Activated T-helper 17 cell treated with anti-CD3 and anti-CD28 coated beads, Interleukin-2, amount 50 U/mL, for 72 hours (primary cell): ENCODE data around the gene ROR2. TPM values are rescaled to one million over a fixed set of nuclear protein-coding genes. Genes with fewer than 3 reads are reported as not detected.
A peak's percentile ranks its signal among the peaks of the same experiment; 100 is the strongest.

Experiments used
- ATAC-seq: fragments of 150-1000 bp; cut with Tn5 transposase; replicated peaks from 2 replicates; pipeline ENCODE4 v1.10.0; 2021; ENCODE audit warnings: mild to moderate bottlenecking, moderate library complexity
- H3K27ac Mint-ChIP-seq: one replicate; pipeline ENCODE4 v1.8.0; 2022; ENCODE audit warnings: mixed read lengths
- H3K27me3 Mint-ChIP-seq: one replicate; pipeline ENCODE4 v1.8.0; 2022; ENCODE audit warnings: mixed read lengths
- H3K36me3 Mint-ChIP-seq: one replicate; pipeline ENCODE4 v1.8.0; 2022; ENCODE audit warnings: low read depth, mild to moderate bottlenecking, mixed read lengths
- H3K4me1 Mint-ChIP-seq: one replicate; pipeline ENCODE4 v1.8.0; 2022; ENCODE audit warnings: mixed read lengths
- H3K4me3 Mint-ChIP-seq: one replicate; pipeline ENCODE4 v1.8.0; 2022; ENCODE audit warnings: mild to moderate bottlenecking, mixed read lengths
- H3K9me3 Mint-ChIP-seq: one replicate; pipeline ENCODE4 v1.8.0; 2022; ENCODE audit warnings: mixed read lengths
- total RNA-seq, 2 donors: library from RNA; stranded (reverse); gene quantifications; one replicate each; pipeline ENCODE4 v1.2.3, GENCODE V29; 2022

Gene ROR2
- total RNA-seq, 2 donors from 2014 or later = 0.08 TPM; not detected in 1

DNA sequence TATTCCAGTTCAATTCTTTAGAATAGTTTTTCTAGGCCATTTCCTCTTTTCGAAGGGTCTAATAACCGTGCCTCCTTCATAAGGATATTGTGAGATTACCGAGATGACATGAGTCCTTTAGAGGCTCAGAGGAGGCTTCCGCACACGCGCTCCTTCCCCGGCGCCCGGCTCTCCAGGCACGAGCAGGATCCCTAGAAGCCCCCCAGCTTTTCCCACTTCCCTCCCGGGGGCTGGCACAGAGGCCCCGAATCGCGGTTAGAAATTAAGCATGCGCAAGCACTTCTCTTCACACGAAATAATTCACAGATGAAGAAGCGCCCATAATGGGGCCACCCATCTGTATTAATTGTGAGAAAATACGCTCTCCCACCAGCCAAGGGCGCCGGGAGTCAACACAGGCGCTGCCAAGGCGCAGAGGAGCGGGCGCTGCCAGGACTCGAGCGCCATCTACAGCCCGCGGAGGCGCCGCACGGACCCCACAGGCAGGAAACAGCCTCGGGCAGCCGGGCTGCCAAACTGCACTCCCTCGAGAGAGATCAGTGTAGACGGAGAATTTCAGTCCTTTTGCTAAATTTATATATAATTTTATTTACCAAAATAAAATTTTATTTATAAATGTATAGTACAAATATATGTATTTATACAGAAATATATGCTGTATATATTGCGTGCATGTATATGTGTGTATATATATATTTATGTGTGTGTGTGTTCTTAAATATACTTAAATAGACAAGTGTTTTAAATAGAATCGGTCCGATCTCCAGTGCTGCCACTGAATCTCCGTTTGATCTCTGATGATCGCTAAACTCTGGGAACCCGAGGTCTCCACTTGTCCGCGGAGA, 268.3 kb downstream of the ROR2 start:
- peak overlapping the region; percentile 22 for H3K4me3 Mint-ChIP-seq
- H3K4me1 Mint-ChIP-seq = no peaks in the 10 kb centered on the region
- H3K9me3 Mint-ChIP-seq = no peaks in the 10 kb centered on the region
- no peak overlapping the region for H3K27ac Mint-ChIP-seq
- ATAC-seq = peak; percentile 92
- no peaks in the 10 kb centered on the region for H3K36me3 Mint-ChIP-seq
- H3K27me3 Mint-ChIP-seq = peaks cover 21% of the 10 kb centered on the region

DNA sequence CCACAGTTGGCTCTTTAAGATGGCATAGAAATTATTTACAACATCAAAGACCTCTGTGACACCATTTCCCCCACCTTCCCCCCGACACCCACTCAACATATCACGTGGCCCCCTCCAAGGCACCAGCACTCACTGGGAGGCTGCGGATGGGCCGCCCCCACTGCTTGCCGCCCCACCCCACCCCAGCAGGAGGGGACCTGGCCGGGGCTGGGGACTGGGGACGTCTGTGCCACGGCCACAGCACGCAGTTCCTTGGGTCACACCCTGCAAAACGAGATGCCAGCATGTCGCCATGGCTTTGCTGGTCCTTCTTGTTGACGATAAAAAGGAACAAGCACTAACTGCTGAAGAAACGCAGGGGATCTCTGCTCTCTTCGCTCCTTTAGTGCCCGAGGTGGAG, 269.0 kb downstream of the ROR2 start:
- no peaks in the 10 kb centered on the region for H3K9me3 Mint-ChIP-seq
- no peaks in the 10 kb centered on the region for H3K4me1 Mint-ChIP-seq
- ATAC-seq = no peak
- peaks cover 21% of the 10 kb centered on the region for H3K27me3 Mint-ChIP-seq
- no peak overlapping the region for H3K27ac Mint-ChIP-seq
- H3K36me3 Mint-ChIP-seq = no peaks in the 10 kb centered on the region
- no peak overlapping the region for H3K4me3 Mint-ChIP-seq

DNA sequence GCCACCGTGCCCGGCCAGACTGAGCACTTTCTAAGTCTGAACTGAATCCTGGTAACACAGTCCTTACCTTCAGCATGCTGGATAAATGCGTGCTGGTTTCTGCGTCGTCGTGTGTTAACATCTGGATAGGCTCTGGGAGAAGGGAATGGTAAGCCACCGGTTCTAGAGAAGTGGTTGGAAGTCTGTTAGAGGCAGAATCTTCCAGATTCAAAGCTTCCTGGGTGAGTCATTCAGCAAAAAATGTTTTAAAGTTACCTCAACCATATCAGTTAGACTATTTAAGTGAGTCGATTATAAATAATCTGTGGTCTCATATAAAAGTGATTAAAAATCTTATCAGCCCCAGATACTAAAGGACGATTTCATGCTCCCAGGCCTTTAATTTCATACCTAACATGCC, 269.9 kb downstream of the ROR2 start:
- no peaks in the 10 kb centered on the region for H3K9me3 Mint-ChIP-seq
- peaks cover 21% of the 10 kb centered on the region for H3K27me3 Mint-ChIP-seq
- no peaks in the 10 kb centered on the region for H3K4me1 Mint-ChIP-seq
- H3K27ac Mint-ChIP-seq = no peak overlapping the region
- no peaks in the 10 kb centered on the region for H3K36me3 Mint-ChIP-seq
- ATAC-seq = no peak
- H3K4me3 Mint-ChIP-seq = no peak overlapping the region

DNA sequence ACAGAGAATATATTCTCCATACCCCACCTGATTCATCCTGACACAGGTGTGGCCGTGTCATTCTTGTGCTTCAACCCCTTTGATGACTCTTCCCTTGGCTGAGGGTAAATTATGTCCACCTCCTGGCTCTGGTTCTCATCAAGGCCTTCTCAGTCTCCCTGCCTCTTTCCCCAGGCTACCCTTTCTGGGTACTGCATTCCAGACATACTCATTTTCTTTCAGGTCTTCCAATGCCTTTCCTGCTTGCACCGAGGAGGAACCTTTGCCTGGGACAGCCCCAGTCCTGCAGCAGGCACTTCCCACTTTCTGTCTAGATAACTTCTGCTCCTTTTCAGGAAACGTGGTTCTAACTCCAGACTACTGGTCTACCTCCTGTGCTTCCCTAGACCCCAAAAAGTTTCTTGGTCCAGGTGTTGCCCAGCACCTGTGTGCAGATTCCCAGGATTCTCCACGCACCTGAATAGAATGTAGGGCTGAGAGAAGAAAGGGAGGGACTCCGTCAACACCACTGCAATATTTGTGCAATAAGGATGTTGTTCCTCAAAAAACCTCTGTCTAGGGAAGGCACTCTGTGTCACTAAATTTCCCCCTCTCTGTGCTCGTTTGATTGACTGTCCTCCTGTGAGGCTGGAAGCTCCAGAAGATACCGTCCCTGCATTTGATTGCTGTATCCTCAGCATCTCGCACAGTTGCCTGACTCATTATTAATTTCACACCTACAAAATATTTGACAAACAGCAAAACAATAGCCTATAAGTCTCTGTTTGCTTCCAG, 271.0 kb downstream of the ROR2 start:
- no peak for ATAC-seq
- Mint-ChIP-seq H3K9me3 (no peaks in the 10 kb centered on the region), H3K4me3 (no peak overlapping the region), H3K4me1 (no peaks in the 10 kb centered on the region), H3K36me3 (no peaks in the 10 kb centered on the region), H3K27me3 (peaks cover 24% of the 10 kb centered on the region), H3K27ac (no peak overlapping the region)

DNA sequence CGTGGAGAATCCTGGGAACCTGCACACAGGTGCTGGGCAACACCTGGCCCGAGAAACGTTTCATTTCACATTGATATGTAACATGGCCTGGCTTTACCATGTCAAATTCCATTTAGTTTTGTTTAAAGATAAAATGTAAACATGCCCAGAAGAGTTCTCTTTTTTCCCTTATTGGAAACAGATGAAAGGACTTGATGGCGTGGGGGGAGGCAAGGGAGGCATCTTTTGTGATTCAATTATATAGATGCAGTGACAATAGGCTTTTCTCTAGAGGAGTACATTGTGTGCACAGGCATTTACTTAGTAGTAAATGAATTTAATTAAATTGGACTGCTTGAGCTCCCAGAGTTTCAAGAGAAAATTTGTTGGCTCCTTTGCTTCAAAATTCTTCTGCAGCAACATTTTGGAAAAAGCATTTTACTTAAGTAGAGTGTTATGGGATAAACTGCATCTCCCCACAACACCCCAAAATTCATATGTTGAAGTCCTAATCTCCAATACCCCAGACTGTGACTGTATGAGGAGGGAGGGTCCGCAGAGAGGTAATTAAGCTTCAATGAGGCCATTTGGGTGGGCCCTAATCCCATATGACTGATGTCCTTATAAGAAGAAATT, 272.1 kb downstream of the ROR2 start:
- no peak overlapping the region for H3K27ac Mint-ChIP-seq
- no peaks in the 10 kb centered on the region for H3K36me3 Mint-ChIP-seq
- peaks cover 24% of the 10 kb centered on the region for H3K27me3 Mint-ChIP-seq
- ATAC-seq = no peak
- H3K4me1 Mint-ChIP-seq = no peaks in the 10 kb centered on the region
- H3K9me3 Mint-ChIP-seq = no peaks in the 10 kb centered on the region
- no peak overlapping the region for H3K4me3 Mint-ChIP-seq

DNA sequence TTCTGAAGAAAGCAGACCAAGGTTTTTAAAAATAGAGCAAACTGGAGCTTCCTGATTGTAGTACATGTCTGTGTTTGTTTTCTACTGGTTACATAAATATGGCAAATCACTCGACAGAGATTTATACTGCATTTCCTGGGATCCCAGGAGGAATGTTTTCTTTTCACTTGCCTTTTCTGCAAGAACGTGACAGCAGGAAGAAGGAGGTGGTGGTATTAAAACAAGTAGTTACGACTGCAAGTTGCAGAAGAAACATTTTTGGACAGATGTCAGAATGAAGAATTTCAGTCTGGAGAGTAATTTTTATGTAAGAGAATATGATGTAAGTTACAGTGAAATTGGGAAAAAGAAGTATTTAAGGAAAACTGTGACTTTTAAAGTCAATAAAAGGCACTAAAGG, 272.7 kb downstream of the ROR2 start:
- Mint-ChIP-seq H3K27me3 (peaks cover 24% of the 10 kb centered on the region), H3K27ac (no peak overlapping the region), H3K9me3 (no peaks in the 10 kb centered on the region), H3K4me3 (no peak overlapping the region), H3K4me1 (no peaks in the 10 kb centered on the region), H3K36me3 (no peaks in the 10 kb centered on the region)
- no peak for ATAC-seq

DNA sequence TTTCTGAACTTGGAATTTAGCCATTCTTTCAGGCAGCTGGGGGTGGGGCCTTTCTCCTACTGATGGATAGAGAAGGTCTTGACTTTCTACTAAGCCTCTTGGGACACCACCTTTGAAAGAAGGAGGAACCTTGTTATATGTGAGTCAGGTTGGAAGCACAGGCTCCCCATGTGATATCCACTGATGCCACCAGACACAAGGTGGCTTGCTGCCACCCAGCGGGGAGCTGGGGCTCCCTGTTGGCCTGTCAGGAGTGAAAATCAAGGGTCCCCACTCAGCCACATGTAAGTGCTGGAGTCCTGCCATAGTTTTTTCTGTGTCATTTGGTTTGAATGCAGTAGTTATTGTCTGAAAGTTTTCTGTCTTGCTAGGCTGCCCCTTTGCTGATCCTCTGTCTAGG, 274.0 kb downstream of the ROR2 start:
- H3K36me3 Mint-ChIP-seq = no peaks in the 10 kb centered on the region
- no peaks in the 10 kb centered on the region for H3K4me1 Mint-ChIP-seq
- ATAC-seq = no peak
- H3K27me3 Mint-ChIP-seq = peaks cover 32% of the 10 kb centered on the region
- H3K4me3 Mint-ChIP-seq = no peak overlapping the region
- no peaks in the 10 kb centered on the region for H3K9me3 Mint-ChIP-seq
- H3K27ac Mint-ChIP-seq = no peak overlapping the region

DNA sequence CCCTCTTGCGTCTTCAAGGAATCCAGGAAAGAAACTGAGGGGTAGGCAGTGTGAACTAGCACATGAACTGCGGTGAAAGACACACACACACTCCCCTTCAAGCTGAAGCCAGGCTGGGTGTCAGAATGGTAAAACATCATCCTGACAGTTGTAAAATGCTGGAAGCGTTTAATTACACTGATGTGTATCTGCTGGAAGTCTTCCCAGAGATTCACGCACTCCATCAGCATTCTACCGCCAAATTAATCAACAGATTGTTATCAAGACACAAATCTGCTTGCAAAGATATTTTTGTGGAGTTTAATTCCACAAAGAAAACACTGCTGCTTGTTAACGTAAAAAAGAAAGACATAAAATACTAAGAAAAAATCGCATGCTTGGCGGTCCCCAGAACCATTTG, 285.4 kb downstream of the ROR2 start:
- Mint-ChIP-seq H3K36me3 (no peaks in the 10 kb centered on the region), H3K9me3 (no peaks in the 10 kb centered on the region), H3K27me3 (peaks cover 11% of the 10 kb centered on the region), H3K27ac (no peak overlapping the region), H3K4me3 (no peak overlapping the region), H3K4me1 (no peaks in the 10 kb centered on the region)
- no peak for ATAC-seq

DNA sequence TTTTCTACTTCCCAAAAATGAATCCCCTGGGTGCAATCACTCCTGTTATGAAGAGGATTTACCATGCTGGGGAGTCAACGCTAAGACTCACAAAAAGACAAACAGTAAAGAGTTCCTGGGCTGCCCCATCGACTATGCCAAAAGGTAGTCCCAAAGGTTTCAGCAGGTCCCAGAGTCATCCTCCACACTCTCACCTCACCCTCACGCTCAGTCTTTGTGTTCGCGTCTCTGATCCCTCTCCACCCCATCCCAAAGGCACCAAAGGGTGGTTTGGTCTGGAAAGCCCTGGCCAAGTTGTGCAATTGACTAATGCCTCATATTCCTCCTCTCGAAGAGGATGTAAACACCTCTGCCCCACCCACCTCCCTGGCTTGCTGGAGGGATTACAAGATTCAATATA, 286.2 kb downstream of the ROR2 start:
- Mint-ChIP-seq H3K4me3 (no peak overlapping the region), H3K27ac (no peak overlapping the region), H3K9me3 (no peaks in the 10 kb centered on the region), H3K4me1 (no peaks in the 10 kb centered on the region), H3K27me3 (peaks cover 11% of the 10 kb centered on the region), H3K36me3 (no peaks in the 10 kb centered on the region)
- ATAC-seq = no peak

DNA sequence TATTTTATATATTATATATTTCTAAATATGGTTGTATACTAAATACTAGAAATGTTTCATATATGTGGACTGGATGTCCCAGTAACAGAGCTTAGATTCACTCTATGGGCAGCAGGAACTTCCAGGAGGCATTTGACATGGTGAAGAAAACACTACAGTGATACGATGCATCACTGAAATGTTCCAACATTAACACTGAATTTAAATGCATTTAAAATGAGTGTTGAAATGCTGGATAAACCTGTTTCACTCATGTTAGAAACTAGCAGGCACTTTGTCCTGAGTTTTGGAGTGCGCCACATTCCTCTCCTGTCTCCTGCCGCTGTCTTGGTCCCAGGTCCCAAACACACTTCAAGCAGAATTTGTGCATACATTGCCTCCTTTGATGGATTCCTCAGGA, 288.6 kb downstream of the ROR2 start:
- no peaks in the 10 kb centered on the region for H3K4me1 Mint-ChIP-seq
- no peak overlapping the region for H3K27ac Mint-ChIP-seq
- ATAC-seq = no peak
- H3K27me3 Mint-ChIP-seq = peaks cover 18% of the 10 kb centered on the region
- H3K4me3 Mint-ChIP-seq = no peak overlapping the region
- H3K36me3 Mint-ChIP-seq = no peaks in the 10 kb centered on the region
- H3K9me3 Mint-ChIP-seq = no peaks in the 10 kb centered on the region

DNA sequence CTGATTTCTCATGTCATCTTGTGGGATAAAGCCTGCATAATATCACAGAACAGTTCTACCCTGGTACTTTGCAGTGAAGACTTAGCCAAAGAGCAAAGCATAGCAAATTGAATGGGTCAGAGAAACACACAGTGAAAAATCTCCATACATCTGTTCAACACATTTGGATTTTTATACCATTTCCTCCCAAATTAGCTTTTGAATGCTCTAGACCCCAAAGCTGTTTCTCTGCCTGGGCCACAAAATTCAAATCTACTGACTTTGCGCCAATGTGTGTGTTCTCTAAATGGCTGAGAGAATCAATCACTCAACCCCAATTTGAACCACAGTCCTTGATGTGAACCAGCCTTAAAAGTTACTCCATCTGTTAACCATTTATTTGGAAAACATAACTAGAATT, 289.5 kb downstream of the ROR2 start:
- Mint-ChIP-seq H3K9me3 (no peaks in the 10 kb centered on the region), H3K27me3 (peaks cover 24% of the 10 kb centered on the region), H3K27ac (no peak overlapping the region), H3K36me3 (no peaks in the 10 kb centered on the region), H3K4me3 (no peak overlapping the region), H3K4me1 (no peaks in the 10 kb centered on the region)
- no peak for ATAC-seq

DNA sequence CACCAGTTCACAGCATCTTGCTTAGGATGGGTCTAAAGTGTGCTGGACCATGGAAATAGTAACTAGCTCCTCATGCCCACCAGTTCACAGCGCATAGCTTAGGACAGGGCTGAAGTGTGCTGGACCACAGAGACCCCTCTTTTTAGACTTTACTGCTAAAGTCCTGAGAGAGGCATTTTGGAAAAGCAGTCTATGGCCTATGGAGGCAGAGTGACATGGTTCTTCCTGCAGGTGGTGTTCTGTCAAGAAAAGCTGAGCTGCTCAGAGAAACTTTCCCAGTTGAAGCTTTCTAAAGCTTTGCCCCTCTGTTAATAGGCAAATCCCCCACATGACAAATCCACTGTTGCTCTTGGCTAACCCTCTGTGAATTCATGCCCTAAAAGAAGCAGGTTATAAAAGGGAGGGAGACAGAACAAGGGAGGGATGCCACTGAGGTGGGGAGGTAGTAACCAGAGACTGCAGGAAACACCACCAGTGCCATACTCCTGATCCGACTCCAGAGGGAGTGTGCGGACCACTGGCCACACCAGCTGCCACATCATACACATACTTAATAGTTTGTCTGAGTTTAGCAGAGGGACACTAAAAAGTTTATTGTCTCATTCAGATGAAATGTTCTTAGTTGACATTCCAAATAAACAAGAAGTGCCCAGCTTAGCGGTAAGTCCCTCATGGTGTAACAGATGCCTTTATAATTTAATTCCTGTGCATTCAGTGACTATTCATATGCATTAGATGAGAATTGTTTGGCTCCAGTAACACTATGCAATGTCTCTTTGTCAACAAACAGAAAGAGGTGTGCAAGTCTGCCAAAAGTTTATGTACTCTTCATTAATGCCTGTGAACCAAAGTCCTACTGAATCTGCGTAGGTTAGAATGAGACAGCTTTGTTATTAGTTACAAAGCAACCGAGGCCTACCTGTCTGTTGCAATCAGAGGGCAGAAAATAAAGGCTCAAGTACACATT, 290.2 kb downstream of the ROR2 start:
- Mint-ChIP-seq H3K4me1 (no peaks in the 10 kb centered on the region), H3K27ac (no peak overlapping the region), H3K9me3 (no peaks in the 10 kb centered on the region), H3K4me3 (no peak overlapping the region), H3K27me3 (peaks cover 24% of the 10 kb centered on the region), H3K36me3 (no peaks in the 10 kb centered on the region)
- no peak for ATAC-seq

GRCh38 chr9:91658513-91659105, 291.4 kb downstream of the ROR2 start:
- Mint-ChIP-seq H3K36me3 (no peaks in the 10 kb centered on the region), H3K27me3 (peaks cover 24% of the 10 kb centered on the region), H3K27ac (no peak overlapping the region), H3K9me3 (no peaks in the 10 kb centered on the region), H3K4me3 (no peak overlapping the region), H3K4me1 (no peaks in the 10 kb centered on the region)
- no peak for ATAC-seq

DNA sequence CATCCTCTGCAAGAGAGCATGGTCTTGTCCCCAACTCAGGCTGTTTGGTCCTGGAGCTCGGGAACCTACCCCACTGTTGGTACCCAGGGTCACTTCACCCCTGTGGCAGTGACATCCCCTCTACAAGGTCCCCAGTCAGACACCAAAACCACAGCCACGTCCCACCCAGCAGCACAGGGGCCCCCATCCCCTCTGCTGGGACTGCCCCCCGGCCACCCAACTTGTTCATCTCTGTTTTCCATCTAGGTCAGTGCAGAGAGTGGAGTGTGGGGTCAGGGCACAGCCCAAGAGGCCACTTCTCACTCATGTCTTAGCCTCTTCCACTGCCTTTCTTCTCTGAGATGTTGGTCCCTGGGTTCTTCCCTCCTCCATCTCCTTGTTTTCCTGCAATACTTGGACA, 292.5 kb downstream of the ROR2 start:
- no peaks in the 10 kb centered on the region for H3K4me1 Mint-ChIP-seq
- H3K27me3 Mint-ChIP-seq = peaks cover 17% of the 10 kb centered on the region
- H3K4me3 Mint-ChIP-seq = no peak overlapping the region
- no peaks in the 10 kb centered on the region for H3K36me3 Mint-ChIP-seq
- no peaks in the 10 kb centered on the region for H3K9me3 Mint-ChIP-seq
- ATAC-seq = no peak
- H3K27ac Mint-ChIP-seq = no peak overlapping the region
